Effector CD4-positive, alpha-beta T cell (primary cell): ENCODE results near the gene ABCF1.

Experiments used
- DNase-seq: peaks from one replicate; pipeline ENCODE4 v3.0.0-alpha.2; 2020

ABCF1 gene

DNA sequence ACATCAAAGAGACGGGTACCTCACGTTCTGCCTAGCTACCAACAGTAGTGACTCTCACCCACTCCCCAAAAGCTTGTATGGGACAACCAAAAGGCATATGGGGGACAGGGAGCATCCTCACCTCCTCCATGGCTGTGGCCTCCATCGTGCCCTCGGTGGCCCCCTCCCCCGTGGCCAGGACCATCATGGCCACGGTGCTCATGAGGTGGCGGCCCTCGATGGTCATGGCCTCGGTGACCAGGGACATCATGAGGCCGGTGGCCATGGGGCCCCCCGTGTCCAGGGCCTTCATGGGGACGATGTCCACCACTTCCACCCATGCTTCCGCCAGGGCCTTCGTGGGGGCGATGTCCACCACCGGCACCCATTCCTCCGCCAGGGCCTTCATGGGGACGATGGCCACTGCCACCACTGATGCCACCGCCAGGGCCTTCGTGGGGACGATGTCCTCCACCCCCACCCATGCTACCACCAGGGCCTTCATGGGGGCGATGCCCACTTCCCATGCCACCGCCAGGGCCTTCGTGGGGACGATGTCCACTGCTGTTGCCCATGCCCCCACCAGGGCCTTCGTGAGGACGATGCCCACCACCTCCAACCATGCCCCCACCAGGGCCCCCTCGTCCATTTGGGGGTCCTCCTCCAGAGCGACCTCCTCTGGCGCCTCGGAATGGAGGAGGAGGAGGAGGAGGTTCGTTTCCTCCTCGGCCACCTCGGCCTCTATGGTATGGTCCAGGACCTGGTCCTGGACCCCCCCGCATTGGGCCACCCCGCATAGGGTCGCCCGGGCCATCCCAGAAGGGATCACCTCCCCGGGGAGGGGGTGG lies 30.8 kb downstream of the ABCF1 start:
- DNase-seq: no peak

- DNase-seq: no peak
Measured at GRCh38 chr6:30603961-30604360, 32.7 kb downstream of the ABCF1 start.

DNA sequence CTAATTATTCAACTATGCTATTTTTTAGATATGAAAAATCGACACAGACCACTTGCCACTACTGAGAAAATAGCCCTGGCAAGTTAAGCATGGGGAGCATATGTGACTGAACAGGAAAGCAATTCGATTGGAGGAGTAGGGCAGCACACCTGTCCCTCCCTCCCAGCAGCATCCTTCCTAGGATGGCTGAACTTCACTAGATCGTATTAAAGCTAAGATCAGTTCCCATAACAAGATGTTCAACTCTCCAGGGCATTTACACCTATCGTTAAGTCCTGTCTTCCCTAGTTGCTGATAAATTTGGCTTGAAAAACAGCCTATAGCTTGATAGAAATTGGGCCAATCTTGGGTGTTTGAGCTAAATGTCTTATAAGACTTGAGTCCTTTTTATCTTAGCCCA lies 38.8 kb downstream of the ABCF1 start:
- DNase-seq: no peak

DNA sequence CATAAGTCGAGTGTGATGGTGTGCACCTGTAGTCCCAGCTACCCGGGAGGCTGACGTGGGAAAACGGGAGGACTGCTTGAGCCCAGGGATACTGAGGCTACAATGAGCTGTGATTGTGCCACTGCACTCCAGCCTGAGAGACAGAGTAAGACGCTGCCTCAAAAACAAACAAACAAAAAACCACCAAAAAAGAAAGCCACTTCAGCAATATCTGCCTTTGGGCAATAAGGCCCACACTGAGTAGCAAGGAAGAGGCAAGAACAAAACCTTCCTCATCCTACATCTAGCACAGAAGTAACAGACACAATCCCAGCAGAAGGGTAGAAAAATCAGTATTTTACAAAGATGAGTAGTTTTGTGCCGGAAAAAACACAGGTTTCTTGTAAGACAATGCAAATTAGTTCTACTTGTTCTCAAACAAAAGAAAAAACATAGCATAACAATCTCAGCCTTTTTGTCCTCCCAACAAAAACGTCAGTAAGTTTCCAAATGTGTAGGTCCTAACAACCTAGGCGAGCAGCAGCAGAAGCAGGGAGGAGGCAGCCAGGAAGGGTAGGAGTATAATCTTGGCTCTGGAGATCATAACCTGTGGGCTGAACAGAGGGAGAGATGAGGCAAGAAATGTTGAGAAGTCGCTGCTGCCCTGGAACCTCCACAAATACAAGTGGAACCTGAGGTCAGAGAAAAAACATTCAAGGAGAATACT lies 40.1 kb downstream of the ABCF1 start:
- no peak for DNase-seq

DNA sequence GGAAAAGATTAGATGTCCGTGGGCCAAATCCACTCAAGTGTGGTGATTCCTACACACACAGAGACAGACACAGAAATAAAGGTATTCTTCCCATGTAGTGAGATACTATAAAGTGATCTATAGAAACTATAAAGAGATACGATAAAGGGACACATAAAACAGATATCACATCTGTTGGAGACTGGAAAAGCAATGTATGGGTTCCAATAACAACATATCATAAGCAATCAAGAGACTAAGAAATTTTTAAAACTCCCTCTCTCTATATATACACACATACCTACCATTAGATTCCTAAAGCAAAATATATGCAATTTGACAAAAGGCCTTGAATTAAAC lies 40.6 kb downstream of the ABCF1 start:
- DNase-seq: no peak

- DNase-seq: no peak
Measured at GRCh38 chr6:30612213-30612612, 41.0 kb downstream of the ABCF1 start.

GRCh38 chr6:30612687-30613248 lies 41.5 kb downstream of the ABCF1 start:
- DNase-seq: no peak

GRCh38 chr6:30613251-30614043 lies 42.2 kb downstream of the ABCF1 start:
- DNase-seq: no peak

DNA sequence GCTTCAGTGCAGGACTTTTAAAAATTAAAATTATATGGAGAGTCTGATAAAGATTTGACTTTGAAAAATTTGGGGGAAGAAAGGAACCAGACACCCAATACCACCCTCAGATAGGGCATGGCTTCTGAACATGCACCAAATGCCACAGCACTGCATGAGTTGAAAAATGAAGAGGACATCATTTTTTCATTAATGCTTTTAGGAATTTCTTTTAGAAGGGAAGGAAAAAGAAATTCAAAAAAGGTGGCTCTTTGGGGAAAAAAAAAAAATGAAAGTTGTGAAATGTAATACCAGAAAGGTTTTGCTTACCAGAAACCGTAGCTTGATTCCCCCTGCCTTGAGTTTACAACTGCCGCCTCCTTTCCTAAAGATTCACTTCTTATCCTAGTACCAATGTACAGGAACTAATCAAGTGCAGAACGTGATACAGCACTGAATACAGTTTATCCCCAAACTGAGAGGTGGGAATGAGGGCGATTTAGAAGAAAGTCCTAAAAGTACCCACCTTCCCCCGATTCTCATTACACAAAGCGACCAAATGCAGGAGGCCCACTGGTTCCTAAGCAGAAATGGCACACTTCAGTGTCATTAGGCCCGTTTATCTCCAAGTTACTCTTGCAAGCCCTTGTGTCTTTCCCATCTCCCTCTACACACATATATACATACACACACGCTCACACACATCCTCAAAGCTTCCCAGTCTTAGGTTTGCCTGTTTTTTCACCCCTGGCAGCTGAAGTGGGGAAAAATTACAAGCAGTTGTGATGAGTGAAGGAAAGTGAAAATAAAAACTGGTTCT lies 43.0 kb downstream of the ABCF1 start:
- DNase-seq: no peak

- peak; percentile 83 for DNase-seq
Measured at GRCh38 chr6:30614843-30615218, 43.6 kb downstream of the ABCF1 start.

- DNase-seq: no peak
Measured at GRCh38 chr6:30615219-30615957, 44.1 kb downstream of the ABCF1 start.

GRCh38 chr6:30615958-30616810 lies 44.9 kb downstream of the ABCF1 start:
- peak; percentile 27 for DNase-seq

GRCh38 chr6:30616811-30617564 lies 45.7 kb downstream of the ABCF1 start, which contains the start of gene PPP1R10:
PPP1R10 (minus strand) TSS chr6:30617243; CDS start chr6:30609944, 7,299 bp downstream.
- peak; percentile 98 for DNase-seq

GRCh38 chr6:30617565-30618269 lies 46.5 kb downstream of the ABCF1 start, which contains the start of gene MRPS18B:
MRPS18B (plus strand) TSS chr6:30617840; CDS start chr6:30617866, 26 bp downstream.
- DNase-seq: peak; percentile 98

- DNase-seq: no peak
Measured at GRCh38 chr6:30618270-30618797, 47.1 kb downstream of the ABCF1 start.

DNA sequence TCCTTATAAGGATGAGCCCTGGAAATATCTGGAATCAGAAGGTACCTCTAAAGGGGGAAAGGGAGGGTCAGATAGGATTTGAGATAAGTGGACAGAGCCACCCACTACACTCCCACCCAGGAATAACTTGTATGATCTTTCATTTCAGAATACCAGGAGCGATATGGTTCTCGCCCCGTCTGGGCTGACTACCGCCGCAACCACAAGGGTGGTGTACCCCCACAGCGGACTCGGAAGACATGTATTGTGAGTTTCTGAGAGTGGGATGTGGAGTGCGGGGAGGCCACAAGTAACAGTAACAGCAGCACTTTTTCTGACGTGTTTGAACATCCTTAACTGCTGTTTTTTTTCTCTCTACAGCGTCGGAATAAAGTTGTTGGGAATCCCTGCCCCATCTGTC lies 48.3 kb downstream of the ABCF1 start:
- no peak for DNase-seq

- DNase-seq: no peak
Measured at GRCh38 chr6:30625511-30625910, 54.3 kb downstream of the ABCF1 start.

GRCh38 chr6:30626484-30627366 lies 55.5 kb downstream of the ABCF1 start, which contains the start of gene ATAT1:
ATAT1 (plus strand) TSS chr6:30626874.
- DNase-seq: peak; percentile 88
